Caco-2 (cell line): Measurements from ENCODE around the gene KLHL2. TPM values are rescaled to one million over a fixed set of nuclear protein-coding genes. Genes with fewer than 3 reads are reported as not detected.

ENCODE experiments used
- BruUV-seq: library from RNA; stranded (reverse); fragments of 400-500 nt; replicated peaks from 2 replicates; lab custom pipeline; 2021; lab: Mats Ljungman, UMichigan
- CTCF ChIA-PET: fragments of 300-600 bp; sonication (Branson Sonifier 250); formaldehyde crosslinking; loops from one replicate; lab custom pipeline; 2022; ENCODE audit warnings: antibody characterized with exemption; lab: Charles Lee
- POLR2A ChIA-PET: fragments of 300-600 bp; sonication (Branson Sonifier 250); formaldehyde crosslinking; loops from one replicate; lab custom pipeline; 2022; ENCODE audit warnings: antibody characterized with exemption; lab: Charles Lee
- DNase-seq, 2 experiments: peaks; one replicate each; pipeline versions ENCODE4 v3.0.0 to v3.0.0-alpha.2; 2020 to 2022
- H3K27me3 ChIP-seq: replicated peaks from 2 replicates; pipeline ENCODE4 v1.6.0; 2011; ENCODE audit warnings: low read length; ENCODE audit not compliant: control insufficient read depth, insufficient read depth
- H3K36me3 ChIP-seq: 2 replicates; pipeline ENCODE4 v1.5.1; 2011; ENCODE audit warnings: low read length; ENCODE audit not compliant: control insufficient read depth, insufficient read depth
- H3K4me1 ChIP-seq: fragments of 250-450 bp; sonication (Bioruptor Pico); 2 replicates; pipeline ENCODE4 v1.5.1; 2020; ENCODE audit warnings: mild to moderate bottlenecking
- H3K4me3 ChIP-seq: 2 replicates; pipeline ENCODE4 v1.5.1; 2011; ENCODE audit warnings: low read depth, mild to moderate bottlenecking, control low read depth, low read length
- H3K9me3 ChIP-seq: fragments of 250-450 bp; sonication (Bioruptor Pico); 2 replicates; pipeline ENCODE4 v1.5.1; 2020; ENCODE audit warnings: mild to moderate bottlenecking, moderate library complexity
- H3K27ac Mint-ChIP-seq: one replicate; pipeline ENCODE4 v1.8.0; 2022; ENCODE audit warnings: mixed read lengths; ENCODE audit not compliant: unreplicated experiment
- H3K27me3 Mint-ChIP-seq: one replicate; pipeline ENCODE4 v1.8.0; 2022; ENCODE audit warnings: mixed read lengths; ENCODE audit not compliant: insufficient read depth, unreplicated experiment
- H3K36me3 Mint-ChIP-seq: one replicate; pipeline ENCODE4 v1.8.0; 2022; ENCODE audit warnings: mild to moderate bottlenecking, mixed read lengths; ENCODE audit not compliant: insufficient read depth, unreplicated experiment
- H3K4me1 Mint-ChIP-seq: one replicate; pipeline ENCODE4 v1.8.0; 2022; ENCODE audit warnings: low read depth, mixed read lengths; ENCODE audit not compliant: unreplicated experiment
- H3K4me3 Mint-ChIP-seq: one replicate; pipeline ENCODE4 v1.8.0; 2022; ENCODE audit warnings: mild to moderate bottlenecking, moderate library complexity, mixed read lengths; ENCODE audit not compliant: unreplicated experiment
- H3K9me3 Mint-ChIP-seq: one replicate; pipeline ENCODE4 v1.8.0; 2022; ENCODE audit warnings: mixed read lengths; ENCODE audit not compliant: unreplicated experiment
- intact Hi-C: fragments of 100-400 bp; cut with micrococcal nuclease; formaldehyde crosslinking; loops from one replicate; pipeline ENCODE4 v1.10.0; 2022; ENCODE audit not compliant: unreplicated experiment
- total RNA-seq: library from RNA; stranded (reverse); gene quantifications from 2 replicates; pipeline ENCODE4 v1.2.3, GENCODE V29; 2022
- TF ChIP-seq, protein P1 (sequence below), 2 experiments: fragments of 200-600 bp in 1 of 2; IDR thresholded peaks; 1 replicate in 1 of 2; 2 replicates in 1 of 2; pipeline versions ENCODE4 v1.5.1 to v1.8.0; 2011 to 2022; ENCODE audit warnings: antibody characterized with exemption in 1 of 2, control low read depth in 1 of 2, inconsistent platforms in 1 of 2, low read depth in 1 of 2, low read length in 1 of 2, mild to moderate bottlenecking in 1 of 2, moderate library complexity in 1 of 2; ENCODE audit not compliant: insufficient read depth in 1 of 2, severe bottlenecking in 1 of 2, unreplicated experiment in 1 of 2

The KLHL2 gene
- total RNA-seq, 1 experiment from 2014 or later = 15.9 TPM

DNA sequence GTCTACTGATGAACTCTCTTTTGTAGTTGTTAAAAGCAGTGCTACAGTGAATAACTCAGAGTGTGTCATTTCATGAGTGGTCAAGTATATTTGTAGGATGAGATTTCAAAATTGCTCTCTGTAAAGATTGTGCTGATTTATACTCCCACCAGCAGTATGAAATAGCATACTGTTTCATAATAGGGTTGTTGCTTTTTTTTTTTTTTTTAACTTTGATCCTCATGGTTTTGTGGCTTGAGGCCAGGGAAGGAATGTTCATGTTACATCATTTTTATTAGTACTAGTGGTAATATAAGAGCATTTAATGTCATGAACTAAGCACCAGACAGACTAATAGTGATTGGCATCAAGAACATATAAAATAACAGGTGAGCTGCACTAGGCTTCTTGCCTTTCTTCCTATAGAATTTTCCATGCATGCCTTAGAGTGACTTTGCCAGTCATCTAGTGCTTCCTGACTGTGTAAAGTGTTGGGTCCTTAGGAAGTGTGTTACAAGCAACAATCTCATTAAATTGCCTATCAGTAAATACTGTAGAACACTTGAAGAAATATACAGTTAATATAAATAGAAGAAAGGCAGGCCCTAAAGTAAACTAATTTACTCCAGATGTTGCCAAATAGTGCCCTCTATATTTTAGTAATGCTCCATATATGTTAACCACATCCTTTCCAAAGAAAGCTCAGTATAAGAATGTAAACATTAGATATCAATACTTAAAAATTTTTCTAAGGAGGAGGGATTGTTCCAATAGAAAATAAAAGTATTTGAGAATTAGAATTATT is 81.5 kb downstream of the KLHL2 start:
- no peak overlapping the region for H3K4me3 Mint-ChIP-seq
- no peak for DNase-seq
- no peaks in the 10 kb centered on the region for H3K4me1 Mint-ChIP-seq
- Histone ChIP-seq H3K36me3 (no peaks in the 10 kb centered on the region), H3K4me3 (no peak overlapping the region), H3K4me1 (no peaks in the 10 kb centered on the region), H3K9me3 (no peaks in the 10 kb centered on the region), H3K27me3 (no peaks in the 10 kb centered on the region)
- TF ChIP-seq, protein P1, sequence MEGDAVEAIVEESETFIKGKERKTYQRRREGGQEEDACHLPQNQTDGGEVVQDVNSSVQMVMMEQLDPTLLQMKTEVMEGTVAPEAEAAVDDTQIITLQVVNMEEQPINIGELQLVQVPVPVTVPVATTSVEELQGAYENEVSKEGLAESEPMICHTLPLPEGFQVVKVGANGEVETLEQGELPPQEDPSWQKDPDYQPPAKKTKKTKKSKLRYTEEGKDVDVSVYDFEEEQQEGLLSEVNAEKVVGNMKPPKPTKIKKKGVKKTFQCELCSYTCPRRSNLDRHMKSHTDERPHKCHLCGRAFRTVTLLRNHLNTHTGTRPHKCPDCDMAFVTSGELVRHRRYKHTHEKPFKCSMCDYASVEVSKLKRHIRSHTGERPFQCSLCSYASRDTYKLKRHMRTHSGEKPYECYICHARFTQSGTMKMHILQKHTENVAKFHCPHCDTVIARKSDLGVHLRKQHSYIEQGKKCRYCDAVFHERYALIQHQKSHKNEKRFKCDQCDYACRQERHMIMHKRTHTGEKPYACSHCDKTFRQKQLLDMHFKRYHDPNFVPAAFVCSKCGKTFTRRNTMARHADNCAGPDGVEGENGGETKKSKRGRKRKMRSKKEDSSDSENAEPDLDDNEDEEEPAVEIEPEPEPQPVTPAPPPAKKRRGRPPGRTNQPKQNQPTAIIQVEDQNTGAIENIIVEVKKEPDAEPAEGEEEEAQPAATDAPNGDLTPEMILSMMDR (IDR thresholded peaks at IDR 0.05; ENCODE audit: insufficient read depth in 1 of 2, low read depth in 1 of 2, low read length in 1 of 2, severe bottlenecking in 1 of 2, unreplicated experiment in 1 of 2) = no peak
- no TSS peak for BruUV-seq
- no peak overlapping the region for H3K27ac Mint-ChIP-seq
- CTCF ChIA-PET = no interaction called here
- H3K9me3 Mint-ChIP-seq = no peaks in the 10 kb centered on the region
- no peaks in the 10 kb centered on the region for H3K27me3 Mint-ChIP-seq
- POLR2A ChIA-PET = no interaction called here
- intact Hi-C loops = no loop called here
- peaks cover 8% of the 10 kb centered on the region for H3K36me3 Mint-ChIP-seq

DNA sequence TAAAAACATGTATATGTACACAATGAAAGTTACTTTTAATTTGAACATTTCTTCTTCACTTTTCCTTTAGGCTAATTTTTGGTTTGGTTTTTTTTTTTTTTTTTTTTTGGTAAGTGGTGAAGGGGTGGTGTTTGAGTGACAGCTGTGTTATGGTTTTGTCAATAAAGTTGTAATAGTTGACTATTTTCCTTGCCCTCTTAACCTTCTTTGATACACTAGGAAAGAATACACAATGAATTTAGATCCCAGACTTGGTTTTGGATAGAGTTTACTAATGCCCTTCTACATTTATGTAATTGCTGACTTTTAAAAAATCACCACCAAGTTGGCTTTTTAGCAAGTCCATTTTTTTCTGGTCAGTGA is 82.0 kb downstream of the KLHL2 start:
- TF ChIP-seq, protein P1 (IDR thresholded peaks at IDR 0.05; ENCODE audit: insufficient read depth in 1 of 2, low read depth in 1 of 2, low read length in 1 of 2, severe bottlenecking in 1 of 2, unreplicated experiment in 1 of 2) = no peak
- Histone ChIP-seq H3K9me3 (no peaks in the 10 kb centered on the region), H3K36me3 (no peaks in the 10 kb centered on the region), H3K27me3 (no peaks in the 10 kb centered on the region), H3K4me1 (no peaks in the 10 kb centered on the region), H3K4me3 (no peak overlapping the region)
- DNase-seq = no peak
- no peak overlapping the region for H3K27ac Mint-ChIP-seq
- no peaks in the 10 kb centered on the region for H3K4me1 Mint-ChIP-seq
- BruUV-seq = no TSS peak
- no peaks in the 10 kb centered on the region for H3K9me3 Mint-ChIP-seq
- intact Hi-C loops = no loop called here
- ChIA-PET POLR2A (no interaction called here), CTCF (no interaction called here)
- no peak overlapping the region for H3K4me3 Mint-ChIP-seq
- no peaks in the 10 kb centered on the region for H3K27me3 Mint-ChIP-seq
- peaks cover 4% of the 10 kb centered on the region for H3K36me3 Mint-ChIP-seq

DNA sequence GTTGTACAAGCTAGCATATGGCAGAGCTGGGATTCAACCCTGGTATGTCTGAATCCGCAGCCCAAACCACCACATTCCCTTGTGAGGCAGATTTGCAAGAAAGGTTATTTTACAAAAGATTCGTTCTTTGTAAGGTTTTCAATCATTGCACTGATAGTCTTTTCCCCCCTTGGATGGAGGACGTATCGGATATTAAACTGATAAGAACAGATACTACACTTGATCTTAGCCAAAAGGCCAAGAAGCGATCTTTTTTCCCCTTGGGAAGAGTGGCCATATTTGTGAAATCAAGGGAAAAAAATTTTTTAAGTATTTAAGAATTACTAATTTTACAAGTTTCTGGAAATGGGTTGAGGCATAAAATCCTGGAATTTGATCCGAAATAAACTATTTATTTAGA is 85.7 kb downstream of the KLHL2 start:
- Mint-ChIP-seq H3K4me3 (no peak overlapping the region), H3K36me3 (peaks cover 1% of the 10 kb centered on the region), H3K27ac (no peak overlapping the region), H3K4me1 (no peaks in the 10 kb centered on the region), H3K27me3 (no peaks in the 10 kb centered on the region), H3K9me3 (no peaks in the 10 kb centered on the region)
- BruUV-seq = no TSS peak
- H3K9me3 ChIP-seq = no peaks in the 10 kb centered on the region
- no peaks in the 10 kb centered on the region for H3K4me1 ChIP-seq
- H3K27me3 ChIP-seq = no peaks in the 10 kb centered on the region
- ChIA-PET POLR2A (no interaction called here), CTCF (no interaction called here)
- intact Hi-C loops = no loop called here
- TF ChIP-seq, protein P1 (IDR thresholded peaks at IDR 0.05; ENCODE audit: insufficient read depth in 1 of 2, low read depth in 1 of 2, low read length in 1 of 2, severe bottlenecking in 1 of 2, unreplicated experiment in 1 of 2) = no peak
- no peaks in the 10 kb centered on the region for H3K36me3 ChIP-seq
- H3K4me3 ChIP-seq = no peak overlapping the region
- no peak for DNase-seq
